Medulla oblongata (tissue), 1 donor: ENCODE data around the gene ABCB4.

Experiments
- DNase-seq: peaks from one replicate; pipeline ENCODE4 v3.0.0-alpha.2; 2015; ENCODE audit errors: extremely low spot score

ABCB4 gene

GRCh38 chr7:87424075-87424474, 51.4 kb downstream of the ABCB4 start:
- no peak for DNase-seq

GRCh38 chr7:87420173-87420572, 55.3 kb downstream of the ABCB4 start:
- no peak for DNase-seq

GRCh38 chr7:87416682-87417587, 58.5 kb downstream of the ABCB4 start:
- peak; percentile 83 for DNase-seq

GRCh38 chr7:87414794-87415188, 60.7 kb downstream of the ABCB4 start:
- DNase-seq, result no peak

- no peak for DNase-seq
Observed at GRCh38 chr7:87413951-87414793, 61.3 kb downstream of the ABCB4 start.

GRCh38 chr7:87413029-87413428, 62.5 kb downstream of the ABCB4 start:
- DNase-seq, result no peak

GRCh38 chr7:87411186-87411585, 64.3 kb downstream of the ABCB4 start:
- peak; percentile 17 for DNase-seq

GRCh38 chr7:87404674-87405073, 70.8 kb downstream of the ABCB4 start:
- no peak for DNase-seq

- no peak for DNase-seq
Observed at GRCh38 chr7:87398446-87398845, 77.0 kb downstream of the ABCB4 start.

- DNase-seq, result no peak
Observed at GRCh38 chr7:87395442-87396020, 79.9 kb downstream of the ABCB4 start.

GRCh38 chr7:87391020-87391701, 84.3 kb downstream of the ABCB4 start:
- DNase-seq, result no peak

- no peak for DNase-seq
Observed at GRCh38 chr7:87380905-87381304, 94.6 kb downstream of the ABCB4 start.

GRCh38 chr7:87375662-87376435, 99.6 kb downstream of the ABCB4 start:
- DNase-seq, result no peak

- DNase-seq, result no peak
Observed at GRCh38 chr7:87370660-87371180, 104.8 kb downstream of the ABCB4 start.

GRCh38 chr7:87369216-87369615, 106.3 kb downstream of the ABCB4 start:
- DNase-seq, result no peak

GRCh38 chr7:87364246-87364645, 111.2 kb downstream of the ABCB4 start:
- DNase-seq, result no peak

- no peak for DNase-seq
Observed at GRCh38 chr7:87363342-87363741, 112.1 kb downstream of the ABCB4 start.

- DNase-seq, result no peak
Observed at GRCh38 chr7:87361320-87361719, 114.2 kb downstream of the ABCB4 start.

- DNase-seq, result no peak
Observed at GRCh38 chr7:87359366-87359765, 116.1 kb downstream of the ABCB4 start.

GRCh38 chr7:87356448-87356847, 119.0 kb downstream of the ABCB4 start:
- DNase-seq, result no peak

GRCh38 chr7:87354749-87355148, 120.7 kb downstream of the ABCB4 start:
- DNase-seq, result no peak
